Ishikawa (cell line): Measurements from ENCODE around the gene RNF213.

ENCODE experiments used
- CEBPB ChIP-seq: IDR thresholded peaks from 2 replicates; pipeline ENCODE4 v1.6.1; 2012
- EGR1 ChIP-seq: IDR thresholded peaks from 2 replicates; pipeline ENCODE4 v1.6.1; 2012
- EP300 ChIP-seq: IDR thresholded peaks from 2 replicates; pipeline ENCODE4 v1.6.1; 2012; ENCODE audit warnings: borderline replicate concordance
- RAD21 ChIP-seq: IDR thresholded peaks from 2 replicates; pipeline ENCODE4 v1.6.1; 2012; ENCODE audit warnings: low read depth
- REST ChIP-seq: IDR thresholded peaks from 2 replicates; pipeline ENCODE4 v1.6.1; 2012; ENCODE audit warnings: low read depth, mild to moderate bottlenecking
- TAF1 ChIP-seq: IDR thresholded peaks from 2 replicates; pipeline ENCODE4 v1.6.1; 2012; ENCODE audit warnings: low read depth, mild to moderate bottlenecking
- TCF12 ChIP-seq: IDR thresholded peaks from 2 replicates; pipeline ENCODE4 v1.6.1; 2012; ENCODE audit warnings: low read depth
- TEAD4 ChIP-seq: IDR thresholded peaks from 2 replicates; pipeline ENCODE4 v1.6.1; 2012
- ZBTB7A ChIP-seq: IDR thresholded peaks from 2 replicates; pipeline ENCODE4 v1.6.1; 2012; ENCODE audit warnings: low read depth
- TF ChIP-seq, protein P1 (sequence below): IDR thresholded peaks from 2 replicates; pipeline ENCODE4 v1.6.1; 2012
- TF ChIP-seq, protein P2 (sequence below): IDR thresholded peaks from 2 replicates; pipeline ENCODE4 v1.6.1; 2012

- TF ChIP-seq ZBTB7A (no peak), TCF12 (no peak), RAD21 (no peak), EP300 (no peak), REST (no peak), TAF1 (no peak), TEAD4 (no peak), CEBPB (no peak), EGR1 (no peak)
- TF ChIP-seq, protein P1, sequence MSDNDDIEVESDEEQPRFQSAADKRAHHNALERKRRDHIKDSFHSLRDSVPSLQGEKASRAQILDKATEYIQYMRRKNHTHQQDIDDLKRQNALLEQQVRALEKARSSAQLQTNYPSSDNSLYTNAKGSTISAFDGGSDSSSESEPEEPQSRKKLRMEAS: no peak
- TF ChIP-seq, protein P2, sequence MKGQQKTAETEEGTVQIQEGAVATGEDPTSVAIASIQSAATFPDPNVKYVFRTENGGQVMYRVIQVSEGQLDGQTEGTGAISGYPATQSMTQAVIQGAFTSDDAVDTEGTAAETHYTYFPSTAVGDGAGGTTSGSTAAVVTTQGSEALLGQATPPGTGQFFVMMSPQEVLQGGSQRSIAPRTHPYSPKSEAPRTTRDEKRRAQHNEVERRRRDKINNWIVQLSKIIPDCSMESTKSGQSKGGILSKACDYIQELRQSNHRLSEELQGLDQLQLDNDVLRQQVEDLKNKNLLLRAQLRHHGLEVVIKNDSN: no peak
Observed at GRCh38 chr17:80443916-80444643, 183.4 kb downstream of the RNF213 start.
